ENCODE results near the gene ADGRG6.

The ADGRG6 gene

GRCh38 chr6:142478117-142478516 lies 176.3 kb downstream of the ADGRG6 start:
- DNase-seq (ENCODE audit: low read depth in 4 of 4, low spot score in 1 of 4), result no peak

GRCh38 chr6:142481466-142481865 lies 179.7 kb downstream of the ADGRG6 start:
- no peak for DNase-seq (ENCODE audit: low read depth in 4 of 4, low spot score in 1 of 4)

GRCh38 chr6:142482249-142482648 lies 180.4 kb downstream of the ADGRG6 start:
- no peak for DNase-seq (ENCODE audit: low read depth in 4 of 4, low spot score in 1 of 4)

- DNase-seq (ENCODE audit: low read depth in 4 of 4, low spot score in 1 of 4), result no peak
Observed at GRCh38 chr6:142482974-142483373, 181.2 kb downstream of the ADGRG6 start.

GRCh38 chr6:142485256-142485655 lies 183.4 kb downstream of the ADGRG6 start:
- DNase-seq (ENCODE audit: low read depth in 4 of 4, low spot score in 1 of 4), result no peak

- DNase-seq (ENCODE audit: low read depth in 4 of 4, low spot score in 1 of 4), result no peak
Observed at GRCh38 chr6:142489722-142490610, 188.2 kb downstream of the ADGRG6 start.

Measured in stimulated activated CD4-positive, alpha-beta T cell treated with anti-CD3 and anti-CD28 coated beads, Interleukin-1b, Interleukin-23, amount 100 ng/mL, for 24 hours (primary cell).